GM19238 (cell line): ENCODE measurements around the gene AIM2.
"Not testable (repeated sequence)": the region's sequence is repeated elsewhere in the genome, so short reads cannot be mapped to it uniquely, and the experiment has no call there.

Experiments used
- DNase-seq: peaks from one replicate; pipeline ENCODE4 v3.0.0; 2011; ENCODE audit warnings: low spot score; ENCODE audit not compliant: insufficient read length

Gene AIM2

DNA sequence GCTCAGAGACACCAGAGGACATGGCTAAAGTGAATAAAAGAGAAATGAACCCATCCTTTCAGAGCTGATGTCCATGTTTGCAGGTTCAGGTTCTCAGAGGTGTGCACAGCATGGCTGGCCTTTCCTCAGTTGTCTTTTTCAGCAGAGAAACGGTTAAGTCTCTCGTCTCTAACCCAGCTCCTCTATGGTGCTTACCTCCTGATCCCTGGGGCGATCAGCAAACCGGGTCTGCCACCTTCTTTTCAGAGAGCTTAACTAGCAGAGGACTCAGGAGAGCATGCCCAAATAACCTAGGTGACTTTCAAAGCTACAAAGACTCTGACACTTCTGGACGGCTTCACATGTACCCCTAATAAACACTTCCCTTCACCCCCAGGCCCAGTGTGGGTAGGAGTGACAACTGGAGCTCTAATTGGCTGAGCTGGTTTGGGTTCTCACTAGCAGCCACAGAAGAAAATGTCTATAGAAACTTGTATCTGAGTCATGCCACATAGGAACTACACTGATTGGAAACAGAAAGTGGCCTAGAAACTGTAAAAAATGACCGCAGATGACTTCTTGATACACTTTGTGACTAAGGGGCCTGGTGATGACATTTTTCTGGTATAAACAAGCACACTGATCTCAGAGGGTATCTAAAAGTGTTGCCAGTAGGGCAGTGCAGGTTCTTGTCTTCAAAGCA, at the start of gene AIM2:
TSS of gene AIM2 (minus strand) at position 329 of the 682 bp plus-strand sequence. CDS start 3,267 bp downstream, outside the sequence.
- peak; percentile 35 for DNase-seq

DNA sequence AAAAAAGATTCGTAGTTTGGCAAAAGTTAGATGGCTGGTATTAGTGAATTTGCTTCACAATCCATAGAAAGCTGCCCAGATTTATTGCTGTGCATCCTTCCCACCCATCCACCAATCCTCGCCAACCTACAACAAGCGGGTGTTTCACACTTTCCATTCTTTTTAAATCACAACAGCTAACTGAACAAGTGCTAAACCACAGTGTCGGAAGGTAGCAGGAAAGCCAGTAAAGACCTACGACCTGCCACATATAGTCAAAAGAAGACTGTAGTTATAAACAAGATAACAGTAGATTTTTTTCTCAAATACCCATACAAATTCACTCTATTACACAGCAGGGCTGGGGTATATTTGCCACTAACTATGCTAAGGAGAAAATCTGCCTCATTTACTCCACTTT, 47.0 kb upstream of the AIM2 start:
- DNase-seq, result no peak

DNA sequence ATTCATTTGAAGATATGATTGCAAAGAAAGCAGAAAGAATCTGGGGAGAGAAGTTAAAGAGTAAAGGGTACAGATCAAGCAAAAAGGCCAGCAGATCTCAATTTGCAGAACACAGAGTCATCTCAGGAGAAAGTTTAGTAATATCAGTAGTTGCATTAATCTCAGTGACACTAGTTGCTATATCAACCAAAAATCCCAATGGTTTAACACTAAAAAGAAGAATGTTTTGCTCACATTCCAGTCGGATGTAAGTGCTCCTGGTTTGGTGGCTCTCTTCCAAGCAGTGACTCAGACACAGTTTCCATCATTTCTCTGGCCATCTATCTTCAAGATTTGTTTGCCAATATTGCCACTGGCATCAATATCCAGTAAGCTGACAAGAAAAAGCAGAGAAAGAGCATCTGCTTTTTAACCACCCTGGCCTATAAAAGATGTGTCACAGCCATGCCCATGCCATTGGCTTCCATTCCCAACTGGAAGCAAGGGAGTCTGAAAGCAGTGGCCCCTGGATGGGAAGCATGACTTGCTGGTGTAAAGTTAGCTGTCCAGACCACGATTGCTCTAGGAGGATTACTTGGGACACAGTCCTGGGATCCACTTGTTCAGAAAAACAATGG, 45.5 kb upstream of the AIM2 start:
- DNase-seq, result no peak

GRCh38 chr1:159121526-159121925, 45.0 kb upstream of the AIM2 start:
- peak; percentile 5 for DNase-seq

DNA sequence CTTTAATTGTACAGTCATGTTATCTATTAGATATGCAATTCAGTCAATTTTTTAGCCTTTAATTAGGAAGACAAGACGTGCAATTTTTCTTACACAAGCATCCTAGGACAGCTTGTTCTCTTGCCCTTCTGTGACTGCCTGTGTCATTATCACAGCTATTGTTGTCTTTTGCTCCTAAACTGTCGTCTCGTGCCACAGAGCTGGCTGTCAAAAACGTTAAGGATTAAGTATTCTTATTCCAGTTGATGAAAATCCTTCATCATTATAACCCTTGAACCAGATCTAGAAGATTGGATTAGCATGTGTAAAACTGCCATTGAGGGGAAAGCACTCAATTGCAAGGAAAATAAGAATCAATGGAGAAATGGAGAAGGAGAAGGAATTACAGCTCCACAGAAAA, 43.8 kb upstream of the AIM2 start:
- no peak for DNase-seq

- DNase-seq, result no peak
These were observed 37.2 kb upstream of the AIM2 start for GRCh38 chr1:159113596-159114433.

DNA sequence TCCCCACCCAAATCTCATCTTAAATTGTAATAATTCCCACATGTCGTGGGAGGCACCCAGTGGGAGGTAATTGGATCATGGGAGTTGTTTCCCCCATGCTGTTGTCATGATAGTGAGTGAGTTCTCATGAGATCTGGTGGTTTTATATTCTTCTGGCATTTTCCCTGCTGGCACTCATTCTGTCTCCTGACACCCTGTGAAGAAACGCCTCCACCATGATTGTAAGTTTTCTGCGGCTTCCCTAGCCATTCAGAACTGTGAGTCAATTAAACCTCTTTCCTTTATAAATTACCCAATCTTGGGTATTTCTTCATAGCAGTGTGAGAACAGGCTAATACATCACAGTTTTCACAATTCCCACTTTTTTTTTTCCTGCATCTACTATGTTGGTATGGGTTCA, 26.5 kb upstream of the AIM2 start:
- DNase-seq, result not testable (repeated sequence)

- DNase-seq, result no peak
These were observed 24.0 kb upstream of the AIM2 start for GRCh38 chr1:159100589-159100988.

DNA sequence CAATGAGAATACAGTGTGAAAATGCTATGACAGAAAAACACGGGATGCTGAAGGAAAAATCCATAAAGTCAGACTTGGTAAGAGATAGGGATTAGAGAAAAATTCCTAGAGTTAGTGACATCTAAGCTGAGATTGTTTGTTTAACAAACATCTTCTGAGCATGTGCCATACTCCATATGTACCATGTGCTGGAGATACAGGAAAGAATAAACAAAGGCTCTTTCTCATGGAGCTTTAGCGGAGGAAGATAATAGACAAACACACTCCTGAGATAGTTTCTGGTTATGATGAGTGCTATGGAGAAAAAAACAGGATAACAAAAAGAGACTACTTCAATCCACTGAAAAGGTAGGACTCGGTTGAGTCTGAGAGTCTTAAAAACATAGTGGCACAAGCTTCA, 22.0 kb upstream of the AIM2 start:
- no peak for DNase-seq

DNA sequence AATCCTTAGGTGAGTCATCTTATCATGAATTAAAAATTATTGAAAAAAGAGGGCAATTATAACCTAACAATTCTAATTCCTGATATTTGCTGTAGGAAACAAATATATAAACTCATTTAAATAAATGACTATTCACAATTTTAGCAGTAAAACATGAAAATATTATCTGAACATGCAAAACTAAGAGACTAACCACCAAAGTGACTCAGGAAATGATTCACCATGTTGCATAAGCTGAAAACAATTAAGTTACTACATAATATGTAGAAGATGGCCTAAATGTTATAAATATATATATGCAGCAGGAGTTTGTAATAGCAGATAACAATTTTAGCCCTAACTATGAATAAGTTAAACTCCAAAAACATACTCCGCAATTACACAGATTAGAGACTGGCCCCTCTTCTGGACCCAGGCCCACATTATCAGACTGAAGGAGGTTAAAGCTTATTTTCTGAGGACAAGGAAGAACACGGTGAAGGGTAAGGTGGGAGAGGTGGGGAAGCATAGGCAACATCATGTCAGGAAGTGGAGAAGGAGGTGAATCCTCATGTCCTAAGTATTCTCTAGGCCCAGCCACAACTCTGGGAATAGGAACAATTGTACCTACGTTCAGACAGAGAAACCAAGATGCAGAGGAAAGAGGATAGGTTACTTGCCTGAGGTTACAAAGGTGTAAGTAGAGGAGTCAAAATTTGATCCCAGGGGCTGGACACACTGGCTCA, 15.6 kb upstream of the AIM2 start:
- no peak for DNase-seq

DNA sequence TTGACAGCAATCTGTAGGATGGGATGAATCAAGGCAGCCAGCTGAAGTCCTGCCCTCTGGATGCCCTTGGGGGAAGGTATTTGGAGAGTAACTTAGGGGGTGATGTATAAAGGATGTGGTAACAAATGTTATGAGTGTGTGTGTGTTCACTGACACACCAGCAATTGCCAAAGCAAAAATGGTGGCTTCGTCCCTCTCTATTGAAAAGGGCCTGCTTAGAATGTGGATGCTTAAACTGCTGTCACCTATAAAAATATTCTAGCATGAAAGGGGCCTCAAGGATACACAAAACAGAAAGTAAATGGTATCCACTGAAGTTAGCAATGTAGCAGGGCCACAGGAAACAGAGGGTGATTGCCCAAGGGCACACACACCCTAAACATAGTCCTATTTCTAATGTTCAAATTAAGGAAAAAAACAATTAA, 15.1 kb upstream of the AIM2 start:
- no peak for DNase-seq

DNA sequence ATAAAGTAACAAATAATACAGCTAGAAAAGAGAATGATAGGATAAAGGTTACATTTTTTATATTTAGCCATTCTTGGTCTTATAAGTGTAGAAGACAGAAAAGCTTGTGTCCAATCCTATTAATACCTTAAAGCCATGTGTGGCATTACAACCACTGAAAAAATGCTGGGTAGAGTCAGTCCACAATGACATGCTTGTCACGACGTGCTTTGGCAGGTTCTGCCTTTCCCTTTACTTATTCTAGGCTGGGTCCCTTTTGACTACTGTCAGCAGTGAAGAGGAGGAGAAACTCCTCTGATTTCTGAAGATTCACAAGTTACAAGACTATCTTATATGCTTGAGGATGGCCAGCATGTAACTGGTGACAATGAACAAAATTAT, 14.6 kb upstream of the AIM2 start:
- no peak for DNase-seq

DNA sequence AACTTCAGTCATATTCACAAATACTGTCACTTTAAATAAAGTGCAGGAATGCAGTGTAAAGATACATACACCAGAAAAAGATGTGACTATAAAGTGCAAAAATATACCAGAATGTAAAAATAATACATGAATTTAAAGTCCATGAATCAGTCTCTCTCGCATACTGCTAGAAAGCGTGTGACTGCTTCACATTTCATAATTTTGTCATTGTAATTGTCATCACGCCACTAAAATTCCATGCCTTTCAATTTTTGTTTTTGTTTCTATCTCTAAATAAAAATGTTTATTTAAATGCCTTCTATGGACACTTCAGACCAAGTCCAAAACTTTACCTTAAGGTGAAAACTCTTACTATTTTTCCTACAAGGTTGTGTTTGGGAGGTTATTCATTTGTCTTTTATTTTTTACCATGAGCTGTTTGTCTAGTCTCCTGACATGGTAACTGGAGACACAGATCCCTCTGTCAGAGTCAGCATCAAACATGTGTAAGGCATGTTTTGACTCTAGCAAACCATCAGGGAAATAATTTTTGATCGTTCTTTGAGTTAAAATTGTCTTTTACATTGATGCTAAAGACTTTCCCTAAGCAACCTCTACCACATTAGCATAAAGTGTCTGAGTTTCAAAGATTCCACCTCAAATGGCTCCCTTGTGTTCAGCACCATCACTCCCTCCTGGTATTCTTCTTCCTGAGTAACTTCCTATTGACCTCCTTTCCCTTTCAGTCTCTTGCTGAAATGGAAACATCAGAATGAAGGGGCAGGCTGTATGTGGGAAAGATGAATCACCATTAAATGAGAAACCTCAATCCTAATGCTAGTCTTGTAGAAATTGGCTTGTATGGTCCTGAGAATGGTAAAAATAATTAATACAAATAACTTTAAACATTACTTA, 14.0 kb upstream of the AIM2 start:
- no peak for DNase-seq

GRCh38 chr1:159089184-159089791, 12.7 kb upstream of the AIM2 start:
- DNase-seq, result no peak

DNA sequence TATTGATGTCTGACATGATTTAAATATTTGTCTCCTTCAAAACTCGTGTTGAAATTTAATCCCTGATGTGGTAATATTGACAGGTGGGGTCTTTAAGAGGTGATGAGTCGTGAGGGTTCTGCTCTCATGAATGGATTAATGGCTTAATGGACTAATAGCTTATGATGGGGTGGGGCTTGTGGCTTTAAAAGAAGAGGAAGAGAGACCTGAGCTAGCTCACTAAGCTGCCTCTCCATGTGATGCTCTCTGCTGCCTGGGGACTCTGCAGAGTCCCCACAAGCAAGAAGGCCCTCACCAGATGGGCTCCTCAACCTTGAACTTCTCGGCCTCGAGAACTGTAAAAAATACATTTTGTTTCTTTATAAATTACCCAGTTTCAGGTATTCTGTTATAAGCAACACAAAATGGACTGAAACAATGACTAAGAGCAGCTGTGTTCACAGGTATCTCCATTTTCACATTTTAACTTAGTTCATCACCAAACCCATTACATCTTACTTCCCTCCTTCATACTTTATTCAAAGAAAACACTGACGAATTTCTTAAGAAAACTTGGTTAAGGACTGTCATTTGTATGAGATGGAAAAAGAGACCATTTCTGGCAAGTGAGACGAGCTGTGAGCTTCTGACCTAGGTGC, 12.1 kb upstream of the AIM2 start:
- no peak for DNase-seq

GRCh38 chr1:159088050-159088449, 11.5 kb upstream of the AIM2 start:
- no peak for DNase-seq

- no peak for DNase-seq
These were observed 8.3 kb upstream of the AIM2 start for GRCh38 chr1:159084867-159085266.

DNA sequence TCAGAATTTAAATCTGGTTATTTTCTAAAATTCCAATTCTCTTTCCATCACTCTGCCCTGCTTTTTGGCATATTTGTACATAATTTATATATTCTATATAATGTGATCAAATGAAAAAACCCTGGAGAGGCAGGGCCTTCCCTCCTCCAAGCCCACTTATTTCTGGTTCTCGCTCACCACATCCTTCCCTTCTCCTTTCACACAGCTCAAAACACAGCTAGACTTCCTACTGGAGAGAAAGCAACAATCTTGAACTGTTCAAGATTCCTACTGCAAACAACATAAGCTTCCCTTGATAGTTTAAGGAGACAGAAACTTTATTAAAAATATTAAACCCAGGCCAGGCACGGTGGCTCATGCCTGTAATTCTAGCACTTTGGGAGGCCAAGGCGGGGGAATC, 7.6 kb upstream of the AIM2 start:
- DNase-seq, result no peak

- no peak for DNase-seq
These were observed 6.4 kb upstream of the AIM2 start for GRCh38 chr1:159083013-159083412.

DNA sequence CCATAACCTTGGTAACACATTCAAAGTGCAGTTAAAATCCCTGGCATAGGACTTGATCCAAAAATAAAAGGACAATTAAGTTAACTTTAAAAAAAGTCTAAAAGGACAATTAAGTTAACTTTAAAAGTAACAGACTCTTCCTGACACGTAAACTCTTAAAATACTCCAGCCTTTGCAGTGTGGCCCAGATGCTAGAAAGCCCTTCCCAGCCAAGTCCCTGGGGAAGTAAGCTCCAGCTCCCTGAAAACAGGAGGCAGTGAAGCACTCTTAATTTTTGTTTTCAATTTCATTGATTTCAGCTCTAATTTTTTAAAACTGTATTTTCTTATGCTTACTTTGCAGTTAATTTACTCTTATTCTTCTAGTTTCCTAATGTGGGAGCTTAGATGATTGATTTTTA, 5.1 kb upstream of the AIM2 start:
- DNase-seq, result no peak
